GM12878 (cell line): ENCODE results near the gene IPO5. TPM values are rescaled to one million over a fixed set of nuclear protein-coding genes. Genes with fewer than 3 reads are reported as not detected.

ENCODE experiments used
- ATAC-seq: fragments of 200-7000 bp; cut with Tn5 transposase; 3 replicates; pipeline ENCODE4 v1.9.1; 2020; ENCODE audit warnings: mild to moderate bottlenecking, moderate library complexity
- BruUV-seq: library from RNA; stranded (reverse); fragments of 400-500 nt; replicated peaks from 2 replicates; lab custom pipeline; 2021; lab: Mats Ljungman, UMichigan
- CTCF ChIA-PET: fragments of 300-600 bp; sonication (Branson Sonifier 250); formaldehyde crosslinking; extraction: SDS; loops from one replicate; lab custom pipeline; 2021; ENCODE audit warnings: inconsistent platforms; lab: Yijun Ruan, JAX
- POLR2A ChIA-PET: fragments of 350-600 bp; formaldehyde crosslinking; extraction: SDS; loops from one replicate; lab custom pipeline; 2021; ENCODE audit warnings: inconsistent platforms; lab: Charles Lee
- RAD21 ChIA-PET: fragments of 300-600 bp; sonication (Branson Sonifier 250); formaldehyde crosslinking; loops from one replicate; lab custom pipeline; 2023; ENCODE audit warnings: antibody characterized with exemption; ENCODE audit not compliant: unreplicated experiment; lab: Charles Lee
- SMC1A ChIA-PET: fragments of 300-600 bp; sonication (Branson Sonifier 250); formaldehyde crosslinking; loops from one replicate; lab custom pipeline; 2023; ENCODE audit not compliant: unreplicated experiment, uncharacterized antibody; lab: Charles Lee
- DNase-seq: peaks from one replicate; pipeline ENCODE4 v3.0.0-alpha.2; 2011; ENCODE audit warnings: low read depth, low spot score
- FAIRE-seq: peaks from 3 replicates; lab custom pipeline; 2011; peaks lifted over from hg19 to GRCh38; lab: Jason Lieb, UNC
- H2AFZ ChIP-seq: 2 replicates; pipeline ENCODE4 v1.6.0; 2011; ENCODE audit warnings: low read depth, low read length, control low read depth; ENCODE audit not compliant: control insufficient read depth
- H3K27ac ChIP-seq: 2 replicates; pipeline ENCODE4 v1.5.1; 2011; ENCODE audit warnings: control low read depth; ENCODE audit not compliant: control insufficient read depth, insufficient read depth
- H3K27me3 ChIP-seq, 2 experiments: replicated peaks in 1 of 2; 2 replicates each; pipeline versions ENCODE4 v1.6.0 to v1.6.1; 2011; ENCODE audit warnings: low read length in 1 of 2; ENCODE audit not compliant: control insufficient read depth in 2 of 2, insufficient read depth in 2 of 2
- H3K36me3 ChIP-seq, 2 experiments: 2 replicates each; pipeline ENCODE4 v1.5.1; 2011; ENCODE audit warnings: low read length in 1 of 2; ENCODE audit not compliant: control insufficient read depth in 2 of 2, insufficient read depth in 2 of 2
- H3K4me1 ChIP-seq: 2 replicates; pipeline ENCODE4 v1.6.1; 2011; ENCODE audit warnings: mild to moderate bottlenecking, low read length, moderate library complexity, mixed read lengths; ENCODE audit not compliant: control insufficient read depth, insufficient read depth
- H3K4me2 ChIP-seq: 2 replicates; pipeline ENCODE4 v1.6.0; 2011; ENCODE audit warnings: control low read depth; ENCODE audit not compliant: control insufficient read depth, insufficient read depth
- H3K4me3 ChIP-seq: fragments of 200-600 bp; sonication (generic); 2 replicates; pipeline ENCODE4 v1.5.1; 2016
- H3K79me2 ChIP-seq: 2 replicates; pipeline ENCODE4 v1.6.0; 2011; ENCODE audit warnings: low read length; ENCODE audit not compliant: control insufficient read depth, insufficient read depth
- H3K9ac ChIP-seq: 2 replicates; pipeline ENCODE4 v1.8.0; 2011; ENCODE audit warnings: low read length, control low read depth, mixed read lengths; ENCODE audit not compliant: control insufficient read depth, insufficient read depth
- H3K9me3 ChIP-seq: replicated peaks from 3 replicates; pipeline ENCODE4 v1.5.1; 2011; ENCODE audit warnings: mild to moderate bottlenecking, low read length; ENCODE audit not compliant: control insufficient read depth, insufficient read depth
- H4K20me1 ChIP-seq: 2 replicates; pipeline ENCODE4 v1.6.0; 2011; ENCODE audit not compliant: control insufficient read depth, insufficient read depth
- BCLAF1 ChIP-seq: fragments of 450-650 bp; IDR thresholded peaks from 2 replicates; pipeline ENCODE4 v1.6.1; 2017; ENCODE audit warnings: antibody characterized with exemption, mild to moderate bottlenecking, moderate library complexity
- CBFB ChIP-seq: IDR thresholded peaks from 2 replicates; pipeline ENCODE4 v1.6.1; 2016; ENCODE audit warnings: antibody characterized with exemption, low read depth
- CBX5 ChIP-seq: sonication (generic); IDR thresholded peaks from 2 replicates; pipeline ENCODE4 v1.6.1; 2016; ENCODE audit warnings: low read depth, moderate library complexity, mild to moderate bottlenecking, inconsistent platforms
- JUND ChIP-seq: IDR thresholded peaks from 2 replicates; pipeline ENCODE4 v1.6.1; 2012; ENCODE audit warnings: low read depth, mild to moderate bottlenecking, low read length, improper control_type of control experiment, moderate library complexity
- KLF5 ChIP-seq: fragments of 450-650 bp; IDR thresholded peaks from 2 replicates; pipeline ENCODE4 v1.6.1; 2014; ENCODE audit warnings: mild to moderate bottlenecking; ENCODE audit not compliant: partially characterized antibody
- LARP7 ChIP-seq: fragments of 450-650 bp; IDR thresholded peaks from 2 replicates; pipeline ENCODE4 v1.6.1; 2017; ENCODE audit warnings: mild to moderate bottlenecking
- MTA3 ChIP-seq: IDR thresholded peaks from 2 replicates; pipeline ENCODE4 v1.6.1; 2012; ENCODE audit warnings: low read length, inconsistent platforms, borderline replicate concordance
- MYB ChIP-seq: fragments of 150-350 bp; IDR thresholded peaks from 2 replicates; pipeline ENCODE4 v1.6.1; 2014; ENCODE audit warnings: mild to moderate bottlenecking, low read depth, low read length, borderline replicate concordance
- PAX5 ChIP-seq: IDR thresholded peaks from 2 replicates; pipeline ENCODE4 v1.6.1; 2011; ENCODE audit warnings: low read depth, low read length, borderline replicate concordance
- RCOR1 ChIP-seq: conservative IDR thresholded peaks from 2 replicates; pipeline ENCODE4 v1.6.1; 2012; ENCODE audit warnings: low read depth, low read length, improper control_type of control experiment
- SRF ChIP-seq, 2 experiments: IDR thresholded peaks; 2 replicates each; pipeline ENCODE4 v1.6.1; 2011; ENCODE audit warnings: low read depth in 2 of 2, low read length in 2 of 2, mild to moderate bottlenecking in 1 of 2, moderate library complexity in 1 of 2
- TAF1 ChIP-seq: IDR thresholded peaks from 2 replicates; pipeline ENCODE4 v1.6.1; 2011; ENCODE audit warnings: mild to moderate bottlenecking, low read depth, low read length, borderline replicate concordance
- WGBS: methylation state at CpG from one replicate; pipeline ENCODE4 v1.1.6; 2016; ENCODE audit warnings: low lambda C conversion rate; ENCODE audit not compliant: insufficient replicate concordance, insufficient coverage; ENCODE audit errors: missing lambda C conversion rate; 5-methylcytosine and 5-hydroxymethylcytosine counted together
- in situ Hi-C: fragments of 300-500 bp; cut with MboI; formaldehyde crosslinking; loops from 9 replicates; pipeline ENCODE4 v1.14.3; 2018; ENCODE audit warnings: mixed read lengths
- intact Hi-C: fragments of 100-400 bp; cut with micrococcal nuclease; formaldehyde crosslinking; loops from one replicate; pipeline ENCODE4 v1.14.2; 2022; ENCODE audit not compliant: unreplicated experiment
- polyA plus RNA-seq, 11 experiments: library from polyadenylated mRNA; depleted of rRNA in 4 of 11; unstranded in 6 of 11; stranded (reverse) in 5 of 11; fragments of >200 nt; fragmentation: Nextera tagmentation in 4 of 11; fragmentation: Illumina TruSeq in 1 of 11; extraction: Ambion mirVana in 4 of 11; extraction: Trizol in 1 of 11; gene quantifications; 1 replicate in 1 of 11; 2 replicates in 10 of 11; pipeline versions ENCODE4 v1.2.1 to v1.2.3, GENCODE V29; 2011 to 2016; ENCODE audit warnings: inconsistent platforms in 2 of 11, missing spikeins in 2 of 11, low read depth in 1 of 11
- total RNA-seq, 4 experiments: library from RNA; depleted of rRNA in 3 of 4; stranded (reverse); fragments of >200 nt in 3 of 4; fragmentation: Illumina TruSeq in 1 of 4; extraction: Trizol in 1 of 4; gene quantifications; 2 replicates each; pipeline versions ENCODE4 v1.2.1 to v1.2.3, GENCODE V29; 2013 to 2021
- TF ChIP-seq, protein P1 (sequence below): IDR thresholded peaks from 2 replicates; pipeline ENCODE4 v1.6.1; 2012; ENCODE audit warnings: improper control_type of control experiment, low read depth, low read length; ENCODE audit not compliant: insufficient replicate concordance

Gene IPO5
- total and polyA plus RNA-seq, 10 of the 15 experiments (the other 5 are each of a cell fraction or from before 2014, with no cell fraction given) = 45.7 to 196 (median 134) TPM

- Histone ChIP-seq H3K9me3 (no peaks in the 10 kb centered on the region), H3K4me1 (no peaks in the 10 kb centered on the region), H4K20me1 (no peaks in the 10 kb centered on the region), H3K36me3 (peaks cover 0 to 38% of the 10 kb centered on the region in 2 experiments), H3K27me3 (no peaks in the 10 kb centered on the region), H3K4me3 (no peak overlapping the region), H3K4me2 (no peak overlapping the region), H3K79me2 (no peaks in the 10 kb centered on the region), H3K27ac (no peak overlapping the region), H3K9ac (no peak overlapping the region), H2AFZ (no peak overlapping the region)
- TF ChIP-seq MYB = no peak
- no peak for TF ChIP-seq LARP7
- TF ChIP-seq KLF5 = no peak
- no peak for TF ChIP-seq SRF (IDR thresholded peaks at IDR 0.05; ENCODE audit: low read depth in 2 of 2, low read length in 2 of 2)
- no peak for TF ChIP-seq CBX5
- TF ChIP-seq RCOR1 = no peak
- no peak for TF ChIP-seq TAF1
- TF ChIP-seq, protein P1, sequence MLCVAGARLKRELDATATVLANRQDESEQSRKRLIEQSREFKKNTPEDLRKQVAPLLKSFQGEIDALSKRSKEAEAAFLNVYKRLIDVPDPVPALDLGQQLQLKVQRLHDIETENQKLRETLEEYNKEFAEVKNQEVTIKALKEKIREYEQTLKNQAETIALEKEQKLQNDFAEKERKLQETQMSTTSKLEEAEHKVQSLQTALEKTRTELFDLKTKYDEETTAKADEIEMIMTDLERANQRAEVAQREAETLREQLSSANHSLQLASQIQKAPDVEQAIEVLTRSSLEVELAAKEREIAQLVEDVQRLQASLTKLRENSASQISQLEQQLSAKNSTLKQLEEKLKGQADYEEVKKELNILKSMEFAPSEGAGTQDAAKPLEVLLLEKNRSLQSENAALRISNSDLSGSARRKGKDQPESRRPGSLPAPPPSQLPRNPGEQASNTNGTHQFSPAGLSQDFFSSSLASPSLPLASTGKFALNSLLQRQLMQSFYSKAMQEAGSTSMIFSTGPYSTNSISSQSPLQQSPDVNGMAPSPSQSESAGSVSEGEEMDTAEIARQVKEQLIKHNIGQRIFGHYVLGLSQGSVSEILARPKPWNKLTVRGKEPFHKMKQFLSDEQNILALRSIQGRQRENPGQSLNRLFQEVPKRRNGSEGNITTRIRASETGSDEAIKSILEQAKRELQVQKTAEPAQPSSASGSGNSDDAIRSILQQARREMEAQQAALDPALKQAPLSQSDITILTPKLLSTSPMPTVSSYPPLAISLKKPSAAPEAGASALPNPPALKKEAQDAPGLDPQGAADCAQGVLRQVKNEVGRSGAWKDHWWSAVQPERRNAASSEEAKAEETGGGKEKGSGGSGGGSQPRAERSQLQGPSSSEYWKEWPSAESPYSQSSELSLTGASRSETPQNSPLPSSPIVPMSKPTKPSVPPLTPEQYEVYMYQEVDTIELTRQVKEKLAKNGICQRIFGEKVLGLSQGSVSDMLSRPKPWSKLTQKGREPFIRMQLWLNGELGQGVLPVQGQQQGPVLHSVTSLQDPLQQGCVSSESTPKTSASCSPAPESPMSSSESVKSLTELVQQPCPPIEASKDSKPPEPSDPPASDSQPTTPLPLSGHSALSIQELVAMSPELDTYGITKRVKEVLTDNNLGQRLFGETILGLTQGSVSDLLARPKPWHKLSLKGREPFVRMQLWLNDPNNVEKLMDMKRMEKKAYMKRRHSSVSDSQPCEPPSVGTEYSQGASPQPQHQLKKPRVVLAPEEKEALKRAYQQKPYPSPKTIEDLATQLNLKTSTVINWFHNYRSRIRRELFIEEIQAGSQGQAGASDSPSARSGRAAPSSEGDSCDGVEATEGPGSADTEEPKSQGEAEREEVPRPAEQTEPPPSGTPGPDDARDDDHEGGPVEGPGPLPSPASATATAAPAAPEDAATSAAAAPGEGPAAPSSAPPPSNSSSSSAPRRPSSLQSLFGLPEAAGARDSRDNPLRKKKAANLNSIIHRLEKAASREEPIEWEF = no peak
- no peak for TF ChIP-seq MTA3
- no peak for TF ChIP-seq JUND
- no peak for TF ChIP-seq CBFB
- no peak for TF ChIP-seq BCLAF1
- TF ChIP-seq PAX5 = no peak
- ChIA-PET POLR2A (no interaction called here), CTCF (no interaction called here), SMC1A (no interaction called here), RAD21 (no interaction called here)
- DNase-seq = no peak
- no peak for FAIRE-seq
- no peak for ATAC-seq
- BruUV-seq = no TSS peak
- intact Hi-C loops (no loop called here), in situ Hi-C loops (no loop called here)
- WGBS = 100% methylated on average over 4 of the region's 4 CpGs
Observed at GRCh38 chr13:98019186-98019585, 65.7 kb downstream of the IPO5 start.
